ENCODE results near the gene NELFA. TPM values are rescaled to one million over a fixed set of nuclear protein-coding genes. Genes with fewer than 3 reads are reported as not detected.

NELFA gene
- total RNA-seq, 4 donors from 2014 or later = 23.2 to 41.5 (median 35.5) TPM

GRCh38 chr4:1983053-1983845 is 25.5 kb downstream of the NELFA start:
- Histone ChIP-seq H3K4me1 (no peaks in the 10 kb centered on the region), H3K36me3 (peaks cover 94% of the 10 kb centered on the region), H3K27me3 (no peaks in the 10 kb centered on the region), H3K27ac (no peak overlapping the region), H3K4me3 (no peak overlapping the region), H3K9me3 (no peaks in the 10 kb centered on the region)
- DNase-seq (ENCODE audit: low spot score in 2 of 2) = peak in 1 of 2 donors; percentile 58
- 91% methylated on average over 17 of the region's 34 CpGs for WGBS
- TF ChIP-seq EP300 (IDR thresholded peaks at IDR 0.05) (no peak), POLR2A (IDR thresholded peaks at IDR 0.05) (no peak), CTCF (IDR thresholded peaks at IDR 0.05) (no peak), POLR2AphosphoS5 (IDR thresholded peaks at IDR 0.05) (no peak)

GRCh38 chr4:1982124-1983052 is 26.4 kb downstream of the NELFA start:
- 81% methylated on average over 14 of the region's 16 CpGs for WGBS
- H3K4me1 ChIP-seq = no peaks in the 10 kb centered on the region
- H3K36me3 ChIP-seq = peaks cover 94% of the 10 kb centered on the region
- H3K27ac ChIP-seq = no peak overlapping the region
- H3K4me3 ChIP-seq = no peak overlapping the region
- no peak for TF ChIP-seq CTCF (IDR thresholded peaks at IDR 0.05)
- TF ChIP-seq EP300 (IDR thresholded peaks at IDR 0.05) = no peak
- no peak for TF ChIP-seq POLR2A (IDR thresholded peaks at IDR 0.05)
- no peak for TF ChIP-seq POLR2AphosphoS5 (IDR thresholded peaks at IDR 0.05)
- H3K27me3 ChIP-seq = no peaks in the 10 kb centered on the region
- no peaks in the 10 kb centered on the region for H3K9me3 ChIP-seq
- peak in 1 of 2 donors; percentile 31 for DNase-seq (ENCODE audit: low spot score in 2 of 2)

GRCh38 chr4:1981251-1982058 is 27.3 kb downstream of the NELFA start:
- 81% methylated on average over 22 of the region's 22 CpGs for WGBS
- peak in 1 of 2 donors; percentile 65 for DNase-seq (ENCODE audit: low spot score in 2 of 2)
- H3K27ac ChIP-seq = no peak overlapping the region

GRCh38 chr4:1980561-1981041 is 28.2 kb downstream of the NELFA start:
- Histone ChIP-seq H3K4me1 (no peaks in the 10 kb centered on the region), H3K36me3 (peaks cover 94% of the 10 kb centered on the region), H3K9me3 (no peaks in the 10 kb centered on the region), H3K27ac (no peak overlapping the region), H3K27me3 (no peaks in the 10 kb centered on the region), H3K4me3 (no peak overlapping the region)
- 100% methylated on average over 5 of the region's 16 CpGs for WGBS
- TF ChIP-seq CTCF (IDR thresholded peaks at IDR 0.05) = no peak
- DNase-seq (ENCODE audit: low spot score in 2 of 2) = no peak

More at GRCh38 chr4:1981251-1982058, 27.3 kb downstream of the NELFA start:
- H3K36me3 ChIP-seq = peaks cover 94% of the 10 kb centered on the region
- no peaks in the 10 kb centered on the region for H3K4me1 ChIP-seq
- TF ChIP-seq CTCF (IDR thresholded peaks at IDR 0.05) (no peak), EP300 (IDR thresholded peaks at IDR 0.05) (no peak), POLR2A (IDR thresholded peaks at IDR 0.05) (no peak), POLR2AphosphoS5 (IDR thresholded peaks at IDR 0.05) (no peak)
- H3K27me3 ChIP-seq = no peaks in the 10 kb centered on the region
- H3K4me3 ChIP-seq = no peak overlapping the region
- no peaks in the 10 kb centered on the region for H3K9me3 ChIP-seq
